Renal cortex interstitium (tissue), 11 donors: ENCODE data around the gene CASZ1. TPM values are rescaled to one million over a fixed set of nuclear protein-coding genes. Genes with fewer than 3 reads are reported as not detected.
A peak's percentile ranks its signal among the peaks of the same experiment; 100 is the strongest.

Experiments
- DNase-seq, 11 donors: peaks; one replicate each; pipeline ENCODE4 v3.0.0-alpha.2; 2013; ENCODE audit warnings: low read depth in 9 of 11, low spot score in 4 of 11; ENCODE audit errors: extremely low read depth in 1 of 11
- polyA plus RNA-seq, 3 donors: library from polyadenylated mRNA; unstranded; fragments of 120-200 nt; gene quantifications; one replicate each; pipeline ENCODE4 v1.2.1, GENCODE V29; 2013; ENCODE audit not compliant: insufficient read length in 3 of 3

The CASZ1 gene
- polyA plus RNA-seq, 3 donors: 15.7 to 28.3 (median 18.4) TPM

GRCh38 chr1:10699470-10699835 is 97.0 kb downstream of the CASZ1 start:
- no peak for DNase-seq

- DNase-seq: no peak
These were observed 97.5 kb downstream of the CASZ1 start for GRCh38 chr1:10698726-10699469.

- no peak for DNase-seq
These were observed 98.8 kb downstream of the CASZ1 start for GRCh38 chr1:10697621-10698160.

- no peak for DNase-seq
These were observed 99.5 kb downstream of the CASZ1 start for GRCh38 chr1:10696977-10697376.

- DNase-seq: peak in 5 of 11 donors; percentile 60 to 81 (median 72)
These were observed 101.5 kb downstream of the CASZ1 start for GRCh38 chr1:10694633-10695627.

GRCh38 chr1:10694274-10694632 is 102.2 kb downstream of the CASZ1 start:
- DNase-seq: no peak

GRCh38 chr1:10693497-10694273 is 102.8 kb downstream of the CASZ1 start:
- no peak for DNase-seq

- no peak for DNase-seq
These were observed 103.3 kb downstream of the CASZ1 start for GRCh38 chr1:10693152-10693496.

GRCh38 chr1:10692401-10693021 is 103.9 kb downstream of the CASZ1 start:
- no peak for DNase-seq

- DNase-seq: no peak
These were observed 104.7 kb downstream of the CASZ1 start for GRCh38 chr1:10691740-10692125.

GRCh38 chr1:10691075-10691739 is 105.2 kb downstream of the CASZ1 start:
- no peak for DNase-seq

GRCh38 chr1:10690484-10690883 is 106.0 kb downstream of the CASZ1 start:
- DNase-seq: no peak

GRCh38 chr1:10688409-10688786 is 108.0 kb downstream of the CASZ1 start:
- DNase-seq: no peak

- DNase-seq: no peak
These were observed 108.6 kb downstream of the CASZ1 start for GRCh38 chr1:10687782-10688408.

GRCh38 chr1:10687251-10687651 is 109.2 kb downstream of the CASZ1 start:
- DNase-seq: no peak

GRCh38 chr1:10686404-10687040 is 109.9 kb downstream of the CASZ1 start:
- DNase-seq: peak in 3 of 11 donors; percentile 64 to 84 (median 80)

- no peak for DNase-seq
These were observed 110.5 kb downstream of the CASZ1 start for GRCh38 chr1:10685808-10686403.
